AML-193 (cell line): ENCODE measurements around the gene CPNE4.

Experiments used
- DNase-seq, 2 experiments: peaks; one replicate each; lab custom pipeline; 2025; lab: John Stamatoyannopoulos, UW

CPNE4 gene

DNA sequence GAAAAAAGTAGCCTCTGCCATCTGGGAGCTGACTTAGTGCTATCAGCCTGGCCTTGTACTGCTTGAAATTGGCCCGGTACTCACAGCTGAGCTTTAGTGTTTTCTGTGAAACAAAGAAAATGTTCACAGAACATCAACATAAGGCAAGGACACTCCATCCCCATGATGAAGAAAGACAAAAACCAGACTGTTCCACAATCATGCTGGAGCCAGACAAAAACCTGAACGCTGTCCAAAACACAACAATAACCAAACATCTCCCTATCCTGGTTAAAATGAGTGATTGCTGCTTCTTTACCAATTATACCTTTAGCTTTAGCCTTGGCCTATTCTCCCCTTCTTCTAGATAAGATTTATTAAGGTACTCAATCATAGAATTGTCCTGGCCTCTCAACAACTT, 153.9 kb downstream of the CPNE4 start:
- no peak for DNase-seq

DNA sequence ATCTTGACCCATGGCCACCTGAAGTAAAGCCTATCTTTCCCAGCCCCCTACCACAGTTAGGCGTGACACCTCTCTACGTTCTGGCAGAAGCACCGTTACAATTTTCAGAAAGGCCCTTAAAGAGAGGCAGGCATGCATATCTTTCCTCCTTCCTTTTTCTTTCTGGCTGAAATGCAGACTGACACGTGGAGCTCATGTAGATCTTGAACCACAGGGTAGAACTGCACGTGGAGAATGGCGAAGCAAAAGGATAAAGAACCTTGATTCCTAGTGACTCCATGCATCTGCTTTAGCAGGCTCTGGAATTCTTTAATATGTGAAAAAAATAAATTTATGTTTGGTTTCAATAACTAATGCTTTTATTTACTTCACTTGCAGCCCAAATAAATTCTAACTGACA, 166.6 kb downstream of the CPNE4 start:
- DNase-seq = no peak

DNA sequence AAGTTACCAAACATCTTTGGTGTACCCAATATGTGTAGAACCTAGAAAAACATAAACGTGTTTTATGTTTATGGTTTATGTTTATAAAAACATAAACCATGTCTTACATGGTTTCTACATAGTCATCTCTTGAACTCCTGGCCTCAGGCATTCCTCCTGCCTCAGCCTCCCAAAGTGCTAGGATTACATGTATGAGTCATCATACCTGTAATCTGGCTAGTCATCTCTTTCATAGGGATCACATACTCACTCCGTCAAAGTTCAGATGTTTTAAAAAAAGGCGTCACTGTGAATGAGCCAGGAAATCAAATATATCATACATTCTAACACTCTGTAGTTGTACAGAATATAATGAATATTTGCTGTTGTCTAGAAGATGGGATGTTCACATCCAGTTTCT, 178.6 kb downstream of the CPNE4 start:
- DNase-seq = no peak

DNA sequence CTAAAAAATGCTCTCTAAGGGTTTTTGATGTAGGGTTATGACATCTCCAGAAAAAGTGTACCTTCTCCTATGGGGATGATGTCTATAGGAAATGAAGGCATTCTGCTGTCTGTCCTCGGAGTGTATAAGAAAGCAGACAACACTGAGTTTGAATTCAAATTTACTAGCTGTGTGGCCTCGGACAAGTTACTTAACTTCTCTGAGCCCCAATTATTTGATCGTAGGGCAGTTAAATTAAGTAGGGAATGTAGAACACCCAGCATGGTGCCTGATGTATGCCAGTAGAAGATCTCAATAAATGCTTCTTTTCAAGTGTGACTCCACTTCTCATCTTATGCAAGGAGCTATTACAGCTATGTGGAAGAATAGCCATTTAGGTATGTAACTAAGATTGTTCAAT, 184.6 kb downstream of the CPNE4 start:
- no peak for DNase-seq

DNA sequence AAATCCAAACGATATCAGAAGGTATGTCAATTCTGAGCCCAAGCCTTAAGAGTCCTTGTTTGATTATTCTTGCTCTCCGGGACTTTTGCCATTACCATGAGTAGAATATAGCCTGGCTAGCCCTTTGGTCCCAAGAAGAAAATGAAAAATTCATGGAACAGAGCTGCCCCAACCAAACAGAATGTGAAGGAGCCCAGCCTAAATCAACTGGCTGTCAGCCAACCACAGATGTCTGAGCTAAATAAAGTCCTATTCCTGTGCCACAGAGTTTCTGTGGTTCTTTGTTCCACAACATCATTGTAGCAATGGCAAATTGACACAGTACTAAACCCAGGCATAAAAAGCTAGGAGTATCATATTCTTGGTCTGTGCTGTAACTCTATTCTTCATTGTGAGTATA, 185.2 kb downstream of the CPNE4 start:
- DNase-seq = no peak

DNA sequence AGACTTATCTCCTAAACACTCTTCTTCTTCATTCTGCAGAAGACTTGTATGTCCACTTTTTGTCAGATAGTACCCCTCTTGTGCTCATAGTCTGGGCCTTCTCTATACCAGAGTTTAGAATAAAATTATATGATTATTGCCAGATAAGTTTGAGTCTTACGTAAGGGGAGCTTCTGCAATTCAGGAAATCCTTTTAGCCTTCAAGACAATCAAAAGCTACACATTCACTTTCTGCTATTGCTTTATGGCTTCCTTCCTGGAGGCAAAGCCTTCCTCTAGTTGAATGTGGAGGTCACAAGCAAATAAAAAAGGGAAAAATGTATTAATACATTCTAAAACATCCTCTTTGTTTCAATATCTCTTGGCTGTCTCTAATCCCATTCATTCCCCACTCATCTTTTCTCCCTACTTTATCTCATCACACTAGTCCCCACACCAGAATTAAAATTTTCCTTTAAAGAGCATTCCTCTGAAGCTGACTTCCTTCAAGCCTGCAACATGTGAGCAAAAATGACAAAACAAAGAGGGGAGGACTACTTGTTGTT, 186.8 kb downstream of the CPNE4 start:
- DNase-seq = peak; percentile 76 to 80

DNA sequence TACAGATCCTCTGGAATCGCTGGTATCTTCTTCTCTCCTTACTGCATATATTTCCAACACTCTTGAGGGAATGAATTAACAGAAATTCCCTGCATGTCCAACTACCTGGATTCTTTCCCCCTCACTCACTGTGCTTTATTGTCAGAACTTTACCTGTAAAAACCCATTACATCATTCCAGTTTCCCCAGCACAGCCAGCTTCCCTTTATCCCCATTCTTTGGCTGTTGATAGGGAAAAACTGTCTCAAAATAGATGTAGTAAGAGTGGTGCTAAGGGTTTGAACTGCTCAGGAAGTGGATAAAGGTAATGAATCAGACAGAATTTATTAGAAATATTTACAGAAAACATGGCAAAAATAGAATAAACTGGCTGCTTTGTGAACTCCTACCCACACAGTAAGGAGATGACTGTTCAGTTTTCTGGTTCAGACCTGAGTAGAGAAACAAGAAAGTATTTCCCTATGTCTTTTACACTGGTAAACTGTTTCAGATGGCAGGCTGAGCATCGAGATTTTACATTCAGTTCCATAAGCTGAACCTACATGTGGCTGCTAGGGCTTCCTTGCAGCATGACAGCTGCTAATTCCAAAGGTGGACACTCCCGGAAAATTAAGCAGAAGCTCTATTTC, 188.4 kb downstream of the CPNE4 start:
- no peak for DNase-seq

DNA sequence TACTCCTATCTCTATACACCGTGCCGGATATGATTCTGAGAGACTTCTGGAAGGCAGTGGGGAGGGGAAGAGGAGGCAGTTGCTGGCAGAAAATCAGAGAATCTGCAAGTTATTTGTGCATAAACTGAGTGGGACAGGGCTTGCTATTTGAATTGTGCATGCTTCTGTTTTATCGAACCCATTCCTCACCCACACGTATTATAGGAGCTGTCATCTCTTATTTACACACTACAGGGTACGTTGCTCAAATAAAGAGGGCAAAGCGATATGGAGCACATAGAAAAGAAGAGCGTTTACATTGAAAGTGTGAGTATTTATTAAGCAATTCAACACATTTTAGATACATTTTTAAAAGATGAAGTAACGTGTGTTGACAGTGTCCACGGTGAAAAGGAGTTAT, 191.6 kb downstream of the CPNE4 start:
- no peak for DNase-seq

DNA sequence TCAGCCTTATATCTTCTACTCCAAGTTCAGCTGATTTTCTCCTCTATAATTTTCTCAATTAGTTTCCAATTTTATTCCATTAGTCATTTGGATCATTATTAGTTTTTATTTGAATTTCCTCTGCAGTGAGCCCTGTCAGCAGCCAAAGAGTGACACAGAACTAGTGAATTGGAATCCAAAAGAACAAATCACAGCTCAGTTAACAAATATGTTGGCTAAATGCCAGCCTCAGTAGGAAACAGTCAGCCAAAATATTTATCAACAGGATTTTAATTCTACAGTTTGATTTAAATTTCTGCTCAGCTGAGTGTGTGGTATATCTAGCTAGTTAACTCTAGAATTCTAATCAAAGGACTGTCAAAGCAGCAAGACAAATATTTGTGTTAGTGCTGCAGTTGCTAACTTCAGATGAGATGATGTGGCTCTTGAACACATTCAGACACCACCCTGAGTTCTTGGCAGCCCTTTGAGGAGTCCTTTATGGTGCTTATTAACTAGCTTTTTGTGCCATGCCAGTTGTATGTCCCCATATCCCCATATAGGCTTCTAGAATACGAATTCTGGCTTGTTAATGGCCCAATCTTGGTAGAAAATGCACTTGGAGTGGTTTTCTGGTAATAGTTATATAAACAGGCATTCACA, 194.5 kb downstream of the CPNE4 start:
- no peak for DNase-seq

DNA sequence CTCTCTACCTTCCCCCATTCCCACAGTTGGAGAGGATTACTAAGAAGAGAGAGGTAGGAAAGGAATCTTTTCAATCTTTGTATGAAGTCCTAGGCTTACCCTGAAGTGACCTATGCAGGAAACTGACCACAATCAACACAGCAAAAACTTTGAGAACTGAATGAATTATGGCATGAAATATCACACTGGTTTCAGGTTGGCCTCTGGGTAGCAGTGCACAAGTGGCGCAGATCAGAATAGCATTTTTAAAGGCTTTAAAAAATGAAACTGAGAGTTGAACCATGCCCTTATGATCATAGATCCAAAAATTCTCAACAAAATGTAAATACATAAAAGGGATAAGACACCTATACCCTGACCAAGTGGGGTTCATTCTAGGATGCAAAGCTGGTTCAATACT, 198.9 kb downstream of the CPNE4 start:
- no peak for DNase-seq

DNA sequence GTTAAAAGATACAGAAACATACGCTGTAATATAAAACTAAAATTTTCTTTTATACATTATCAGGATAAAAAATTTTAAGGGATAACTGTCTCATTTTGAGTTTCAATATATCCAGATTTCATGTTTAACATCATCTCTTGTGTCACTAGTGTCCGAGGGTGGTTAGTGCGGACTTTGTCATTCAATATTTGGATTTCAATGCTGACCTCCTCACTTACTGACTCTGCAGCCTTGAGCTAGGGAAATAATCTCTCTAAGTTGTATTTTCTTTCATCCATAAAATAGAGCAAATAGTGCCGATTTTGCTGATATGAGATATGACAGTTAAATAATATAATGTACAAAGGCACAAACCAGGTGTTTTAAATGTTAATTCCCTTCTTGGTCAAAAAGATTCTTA, 203.2 kb downstream of the CPNE4 start:
- DNase-seq = no peak

DNA sequence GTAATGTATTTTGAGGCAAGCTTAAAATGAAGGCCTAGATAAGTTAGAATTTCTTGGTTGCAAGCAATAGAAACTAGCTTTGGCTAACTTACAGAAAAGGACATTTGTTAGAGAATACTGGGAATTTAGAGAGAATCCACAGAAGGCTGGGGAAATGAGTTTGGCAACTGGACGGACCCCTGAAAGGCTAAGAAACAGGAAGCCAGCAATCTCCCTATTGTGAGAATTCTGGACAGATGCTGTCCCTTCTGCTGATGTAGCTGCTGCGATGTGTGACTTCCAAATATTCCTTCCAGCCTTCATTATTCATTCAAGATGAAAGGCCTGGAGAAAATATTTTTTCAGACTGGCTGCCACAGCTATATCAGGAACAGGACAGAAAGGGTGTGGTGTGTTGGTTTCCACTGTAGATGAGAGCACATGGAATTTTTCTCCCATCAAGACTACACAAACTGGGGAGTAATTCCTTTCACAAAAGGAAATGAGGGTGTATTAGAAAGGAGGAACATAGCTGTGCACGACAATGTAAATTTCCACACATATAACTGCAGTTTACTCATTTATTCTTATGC, 213.5 kb downstream of the CPNE4 start:
- DNase-seq = no peak

DNA sequence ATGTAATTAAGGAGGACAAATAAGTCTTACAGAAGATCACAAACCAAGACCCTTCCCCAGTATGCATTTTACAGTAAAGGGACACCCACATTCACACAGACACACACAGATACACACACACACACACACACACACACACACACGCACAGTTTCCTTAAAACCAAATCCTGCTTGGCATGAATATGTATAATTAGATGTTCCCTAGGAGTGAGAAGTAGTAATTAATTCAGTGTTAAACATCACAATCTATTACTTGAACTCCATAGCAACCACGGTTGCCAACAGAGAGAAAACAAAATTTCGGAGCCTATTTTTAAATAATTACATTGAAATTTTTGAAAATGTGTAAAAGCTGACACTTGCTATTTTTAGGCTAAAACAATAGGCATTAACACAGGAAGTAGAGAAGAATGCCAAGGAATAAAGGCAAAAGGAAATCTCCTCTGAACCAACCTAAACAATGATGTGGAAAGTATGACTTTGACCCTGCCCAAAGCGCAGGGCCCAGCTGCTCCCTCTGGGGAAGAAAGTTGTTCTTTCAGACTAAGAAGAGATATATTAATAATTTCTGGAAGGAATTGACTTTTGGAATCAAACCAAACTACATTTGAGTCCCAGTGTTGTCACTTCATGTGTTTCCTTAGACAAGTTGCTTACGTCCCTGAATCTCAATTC, 215.3 kb downstream of the CPNE4 start:
- DNase-seq = no peak

DNA sequence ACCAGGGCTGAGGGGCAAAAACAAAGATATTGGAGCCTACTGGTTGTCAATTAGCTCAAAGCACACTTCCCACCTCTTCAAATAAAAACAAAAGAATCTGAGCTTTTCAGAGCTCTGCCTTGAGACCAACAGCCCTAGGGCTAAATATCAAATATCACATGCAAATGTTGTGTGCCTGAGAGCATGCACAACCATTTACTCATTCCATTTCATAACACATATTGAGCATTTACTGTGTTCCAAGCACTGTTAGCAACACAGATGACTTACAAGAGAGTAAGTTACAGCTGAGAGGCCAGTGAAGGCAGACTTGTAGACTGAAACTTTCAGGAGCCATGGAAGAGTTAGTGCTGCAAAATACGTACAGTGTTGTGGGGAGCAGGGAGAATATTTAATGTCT, 222.4 kb downstream of the CPNE4 start:
- DNase-seq = no peak

DNA sequence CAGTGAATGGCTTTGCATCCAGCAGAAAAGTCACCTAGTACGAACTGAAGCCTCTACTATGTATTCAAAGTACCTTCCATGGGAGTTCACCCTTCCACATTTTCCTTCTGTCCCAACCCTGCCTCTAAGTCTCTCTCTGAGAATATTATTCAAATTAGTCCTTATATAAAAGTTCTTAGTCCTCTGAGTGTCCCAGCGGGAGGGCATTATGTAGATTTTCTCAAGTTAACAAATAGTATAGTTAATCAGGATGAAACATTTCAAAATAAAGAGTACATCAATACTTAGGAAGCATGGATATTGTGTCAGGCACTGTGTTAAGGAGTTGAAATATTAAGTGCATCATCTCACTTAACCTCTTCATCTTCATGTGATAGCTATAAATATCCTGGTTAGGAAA, 223.3 kb downstream of the CPNE4 start:
- DNase-seq = no peak

DNA sequence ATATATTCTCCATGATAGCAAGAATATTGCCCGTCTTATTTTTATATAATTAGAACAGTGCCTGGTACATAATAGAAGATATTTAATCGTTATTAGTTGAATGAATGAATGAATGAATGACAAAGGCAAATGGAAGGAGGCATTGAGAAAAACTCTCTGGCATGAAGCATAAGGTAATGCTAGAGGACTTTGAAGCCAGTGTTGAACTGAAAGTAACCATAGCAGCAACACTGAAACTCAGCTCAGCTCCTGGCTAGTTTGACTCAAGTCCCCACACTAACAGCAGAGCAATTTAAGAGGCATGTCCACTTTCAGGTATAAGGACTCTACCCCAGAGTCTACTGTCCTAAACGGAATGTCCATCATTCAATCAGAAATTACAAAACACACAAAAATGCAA, 227.0 kb downstream of the CPNE4 start:
- no peak for DNase-seq

DNA sequence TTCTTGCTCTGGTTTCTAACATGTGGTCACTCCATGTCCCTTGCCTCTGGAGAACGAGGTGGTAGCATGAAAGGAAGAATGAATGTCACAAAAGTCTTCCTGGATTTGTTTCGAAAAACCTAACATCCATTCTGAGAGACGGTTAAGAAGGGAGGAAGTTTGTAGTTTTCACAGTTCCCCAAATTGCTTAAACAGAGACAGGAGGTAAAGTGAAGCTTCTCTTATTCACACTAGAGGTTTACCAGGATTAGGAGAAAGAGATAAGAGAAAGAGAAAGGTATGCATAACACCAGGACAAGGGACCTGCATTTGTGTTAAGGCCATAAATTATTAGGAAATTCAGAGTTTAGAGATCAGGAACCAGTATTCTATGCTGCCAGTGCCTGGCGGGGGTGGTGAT, 228.1 kb downstream of the CPNE4 start:
- DNase-seq = peak; percentile 56 to 64

DNA sequence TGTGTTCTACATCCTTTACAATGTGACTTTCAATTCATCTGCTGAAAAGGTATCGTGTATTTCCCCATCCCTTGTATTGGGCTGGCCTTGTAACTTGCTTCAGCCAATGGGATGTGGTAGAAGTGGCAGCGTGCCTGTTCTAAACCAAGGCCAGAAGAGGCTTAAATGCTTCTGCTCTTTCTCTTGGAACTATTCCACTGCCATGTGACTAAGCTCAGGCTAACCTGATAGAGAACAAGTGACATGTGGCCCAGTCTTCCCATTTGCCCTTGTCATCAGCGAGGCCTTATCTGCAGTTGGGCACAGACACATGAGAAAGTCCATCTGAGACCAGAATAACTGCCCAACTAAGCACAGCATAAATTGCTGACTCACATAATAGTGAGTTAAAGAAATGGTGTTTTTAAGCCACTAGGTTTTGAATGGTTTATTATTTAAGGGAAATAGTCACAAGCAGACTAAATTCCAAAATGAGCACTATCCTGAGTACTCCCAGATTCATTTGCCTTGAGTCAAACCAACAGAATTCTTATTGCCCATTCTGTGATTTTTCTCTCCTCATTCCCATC, 230.2 kb downstream of the CPNE4 start:
- DNase-seq = no peak

DNA sequence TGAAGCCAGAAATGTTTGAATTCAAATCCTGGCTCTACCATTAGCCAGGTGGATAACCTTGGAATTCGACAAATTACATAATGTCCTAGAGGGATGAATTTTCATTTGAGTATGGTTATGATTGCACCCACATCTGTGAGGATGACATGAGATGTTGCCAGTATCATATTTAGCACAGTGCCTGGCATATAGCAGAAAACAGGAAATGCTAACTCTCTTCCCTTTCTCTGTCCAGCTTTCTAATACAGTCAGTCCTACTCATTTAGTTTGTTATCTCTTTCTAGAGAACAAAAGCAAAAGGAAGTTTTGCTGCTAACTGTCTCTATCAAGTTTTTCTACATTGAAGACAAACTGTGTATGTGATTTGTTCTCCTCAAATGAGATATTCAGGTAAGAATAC, 231.7 kb downstream of the CPNE4 start:
- no peak for DNase-seq

DNA sequence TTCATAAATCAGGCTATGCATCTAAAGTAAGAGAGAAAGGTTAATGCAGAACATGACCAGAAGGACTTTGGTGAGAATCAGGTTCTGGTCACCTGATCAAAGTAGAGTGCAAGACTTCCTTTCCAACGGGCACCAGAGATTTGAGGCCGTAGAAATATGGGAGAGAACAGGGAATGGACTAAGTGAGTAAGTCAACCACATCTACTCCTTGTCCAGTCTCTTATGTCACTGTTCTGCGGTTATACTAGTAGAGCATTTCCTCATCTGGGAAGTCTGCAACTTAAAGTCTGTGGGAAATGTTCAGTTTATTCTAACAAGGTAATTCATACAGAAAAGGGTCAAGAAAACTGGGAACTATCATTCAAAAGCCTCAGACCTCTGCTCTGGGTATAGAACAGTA, 232.8 kb downstream of the CPNE4 start:
- DNase-seq = peak in 1 of 2 experiments; percentile 16

DNA sequence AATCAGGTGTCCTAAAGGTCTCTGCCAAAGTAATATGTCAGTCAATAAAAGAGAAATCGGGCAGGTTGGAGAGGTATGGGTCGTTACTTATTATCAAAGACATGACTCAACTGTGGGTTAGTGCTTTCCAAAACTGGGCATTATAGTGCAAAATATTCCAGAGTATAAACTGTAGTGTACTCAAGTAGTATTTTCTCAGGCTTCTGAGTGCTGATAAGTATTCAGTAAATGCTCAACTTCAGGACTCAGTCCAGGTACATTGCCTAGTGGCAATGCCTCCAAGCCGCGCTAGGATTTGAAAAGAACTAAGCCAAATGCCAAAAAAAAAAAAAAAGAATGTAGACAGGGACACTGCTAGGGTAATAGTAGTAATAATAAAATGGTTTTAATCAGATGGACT, 233.2 kb downstream of the CPNE4 start:
- no peak for DNase-seq

DNA sequence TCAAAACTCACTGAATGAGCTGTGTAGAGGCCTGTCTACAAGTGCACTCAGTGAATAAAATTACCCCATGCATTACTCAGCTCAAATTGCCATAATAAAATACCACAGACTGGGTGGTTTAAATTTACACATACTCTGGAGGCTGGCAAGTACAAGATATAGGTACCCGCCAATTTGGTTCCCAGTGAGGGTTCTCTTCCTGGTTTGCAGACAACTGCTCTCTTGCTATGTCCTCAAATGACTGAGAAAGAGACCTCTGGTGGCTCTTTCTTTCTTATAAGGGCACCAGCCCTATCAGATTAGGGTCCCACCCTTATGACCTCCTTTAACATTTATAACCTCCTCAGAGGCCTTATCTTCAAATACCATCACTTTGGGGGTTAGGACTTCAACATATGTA, 237.0 kb downstream of the CPNE4 start:
- DNase-seq = no peak
